RWPE2 (cell line): Measurements from ENCODE around the gene ARNT2.

Source experiments
- ATAC-seq: fragments of 200-7000 bp; cut with Tn5 transposase; 3 replicates; pipeline ENCODE4 v1.9.1; 2021; ENCODE audit warnings: low read depth
- DNase-seq: peaks from one replicate; pipeline ENCODE4 v3.0.0-alpha.2; 2020; ENCODE audit warnings: low spot score
- H3K27ac ChIP-seq: fragments of 450-650 bp; 2 replicates; pipeline ENCODE4 v1.5.1; 2017; ENCODE audit warnings: mild to moderate bottlenecking; ENCODE audit not compliant: poor library complexity, severe bottlenecking
- H3K27me3 ChIP-seq: fragments of 250-450 bp; sonication (Bioruptor Pico); 2 replicates; pipeline ENCODE4 v1.5.1; 2021; ENCODE audit warnings: mild to moderate bottlenecking, moderate library complexity; ENCODE audit not compliant: insufficient read depth, poor library complexity, severe bottlenecking
- H3K36me3 ChIP-seq: fragments of 250-450 bp; sonication (Bioruptor Pico); 2 replicates; pipeline ENCODE4 v1.5.1; 2020; ENCODE audit warnings: low read depth, mild to moderate bottlenecking, moderate library complexity
- H3K4me1 ChIP-seq: fragments of 250-450 bp; sonication (Bioruptor Pico); 2 replicates; pipeline ENCODE4 v1.5.1; 2021; ENCODE audit warnings: mild to moderate bottlenecking, moderate library complexity; ENCODE audit not compliant: insufficient read depth, poor library complexity, severe bottlenecking
- H3K4me3 ChIP-seq: fragments of 250-450 bp; sonication (Bioruptor Pico); 2 replicates; pipeline ENCODE4 v1.5.1; 2021; ENCODE audit warnings: mild to moderate bottlenecking, moderate library complexity; ENCODE audit not compliant: severe bottlenecking
- H3K9me3 ChIP-seq: fragments of 250-450 bp; sonication (Bioruptor Pico); 2 replicates; pipeline ENCODE4 v1.5.1; 2021; ENCODE audit warnings: mild to moderate bottlenecking, moderate library complexity; ENCODE audit not compliant: severe bottlenecking
- CTCF ChIP-seq: fragments of 450-650 bp; IDR thresholded peaks from one replicate; pipeline ENCODE4 v1.5.1; 2017; ENCODE audit warnings: mild to moderate bottlenecking, moderate library complexity; ENCODE audit not compliant: poor library complexity, severe bottlenecking

The ARNT2 gene

GRCh38 chr15:80611543-80612080 lies 207.4 kb downstream of the ARNT2 start:
- Histone ChIP-seq H3K4me3 (no peak overlapping the region), H3K36me3 (no peaks in the 10 kb centered on the region), H3K27ac (no peak overlapping the region), H3K4me1 (peaks cover 44% of the 10 kb centered on the region), H3K9me3 (no peaks in the 10 kb centered on the region), H3K27me3 (no peaks in the 10 kb centered on the region)
- ATAC-seq (no peak), DNase-seq (no peak)
- no peak for TF ChIP-seq CTCF

GRCh38 chr15:80612118-80612823 lies 208.1 kb downstream of the ARNT2 start:
- Histone ChIP-seq H3K27ac (no peak overlapping the region), H3K27me3 (no peaks in the 10 kb centered on the region), H3K36me3 (no peaks in the 10 kb centered on the region), H3K4me1 (peaks cover 42% of the 10 kb centered on the region), H3K4me3 (no peak overlapping the region), H3K9me3 (no peaks in the 10 kb centered on the region)
- TF ChIP-seq CTCF = no peak
- ATAC-seq = no peak
- DNase-seq = no peak

- Histone ChIP-seq H3K4me1 (peaks cover 28% of the 10 kb centered on the region), H3K27ac (no peak overlapping the region), H3K36me3 (no peaks in the 10 kb centered on the region), H3K27me3 (no peaks in the 10 kb centered on the region), H3K4me3 (no peak overlapping the region), H3K9me3 (no peaks in the 10 kb centered on the region)
- DNase-seq (no peak), ATAC-seq (no peak)
- TF ChIP-seq CTCF = no peak
Observed at GRCh38 chr15:80613762-80614365, 209.7 kb downstream of the ARNT2 start.

- no peak overlapping the region for H3K4me3 ChIP-seq
- H3K27ac ChIP-seq = peak overlapping the region; percentile 68
- no peak for TF ChIP-seq CTCF
Observed at GRCh38 chr15:80614711-80615360, 210.7 kb downstream of the ARNT2 start.

GRCh38 chr15:80615361-80615736 lies 211.2 kb downstream of the ARNT2 start:
- Histone ChIP-seq H3K4me1 (peaks cover 13% of the 10 kb centered on the region), H3K27me3 (no peaks in the 10 kb centered on the region), H3K27ac (peak overlapping the region; percentile 68), H3K9me3 (no peaks in the 10 kb centered on the region), H3K36me3 (no peaks in the 10 kb centered on the region), H3K4me3 (no peak overlapping the region)
- TF ChIP-seq CTCF = no peak
- no peak for DNase-seq
- no peak for ATAC-seq

More at GRCh38 chr15:80614711-80615360, 210.7 kb downstream of the ARNT2 start:
- no peaks in the 10 kb centered on the region for H3K27me3 ChIP-seq
- no peaks in the 10 kb centered on the region for H3K36me3 ChIP-seq
- H3K9me3 ChIP-seq = no peaks in the 10 kb centered on the region
- ATAC-seq = no peak
- DNase-seq = no peak
- peaks cover 18% of the 10 kb centered on the region for H3K4me1 ChIP-seq
